GM23338 (cell line): ENCODE data around the gene CABYR.

Source experiments
- CREB1 ChIP-seq: fragments of 250-450 bp; sonication (Bioruptor Pico); IDR thresholded peaks from 2 replicates; pipeline ENCODE4 v1.5.0; 2020; ENCODE audit warnings: low read depth, mild to moderate bottlenecking, moderate library complexity
- EZH2 ChIP-seq: fragments of 200-600 bp; sonication (generic); IDR thresholded peaks from one replicate; pipeline ENCODE4 v1.8.0; 2017; ENCODE audit warnings: antibody characterized with exemption, mild to moderate bottlenecking, low read depth; ENCODE audit not compliant: unreplicated experiment
- EZH2phosphoT487 ChIP-seq: fragments of 200-600 bp; sonication (generic); IDR thresholded peaks from one replicate; pipeline ENCODE4 v1.8.1; 2018; ENCODE audit warnings: antibody characterized with exemption; ENCODE audit not compliant: unreplicated experiment
- JUNB ChIP-seq: IDR thresholded peaks from one replicate; pipeline ENCODE4 v1.6.1; 2016; ENCODE audit warnings: antibody characterized with exemption; ENCODE audit not compliant: unreplicated experiment
- NANOG ChIP-seq: IDR thresholded peaks from 2 replicates; pipeline ENCODE4 v1.6.1; 2016; ENCODE audit warnings: antibody characterized with exemption, borderline replicate concordance
- POLR2AphosphoS5 ChIP-seq: IDR thresholded peaks from 2 replicates; pipeline ENCODE4 v1.6.1; 2016; ENCODE audit warnings: antibody characterized with exemption, low read depth
- ZNF114 ChIP-seq: fragments of 250-450 bp; sonication (Bioruptor Pico); IDR thresholded peaks from 2 replicates; pipeline ENCODE4 v1.5.0; 2020; ENCODE audit warnings: mild to moderate bottlenecking, moderate library complexity
- TF ChIP-seq, protein P1 (sequence below): IDR thresholded peaks from one replicate; pipeline ENCODE4 v1.6.1; 2018; ENCODE audit warnings: antibody characterized with exemption; ENCODE audit not compliant: unreplicated experiment
- TF ChIP-seq, protein P2 (sequence below), 2 experiments: fragments of 200-600 bp in 1 of 2; sonication (generic) in 1 of 2; conservative IDR thresholded peaks; 2 replicates each; pipeline versions ENCODE4 v1.5.1 to v1.6.1; 2016 to 2017; ENCODE audit warnings: antibody characterized with exemption in 2 of 2, low read depth in 2 of 2, mild to moderate bottlenecking in 2 of 2, moderate library complexity in 1 of 2
- TF ChIP-seq, protein P3 (sequence below): IDR thresholded peaks from 2 replicates; pipeline ENCODE4 v1.6.1; 2016; ENCODE audit warnings: antibody characterized with exemption
- TF ChIP-seq, protein P4 (sequence below): fragments of 250-450 bp; sonication (Bioruptor Pico); IDR thresholded peaks from 2 replicates; pipeline ENCODE4 v1.5.0; 2020; ENCODE audit warnings: mild to moderate bottlenecking, moderate library complexity

DNA sequence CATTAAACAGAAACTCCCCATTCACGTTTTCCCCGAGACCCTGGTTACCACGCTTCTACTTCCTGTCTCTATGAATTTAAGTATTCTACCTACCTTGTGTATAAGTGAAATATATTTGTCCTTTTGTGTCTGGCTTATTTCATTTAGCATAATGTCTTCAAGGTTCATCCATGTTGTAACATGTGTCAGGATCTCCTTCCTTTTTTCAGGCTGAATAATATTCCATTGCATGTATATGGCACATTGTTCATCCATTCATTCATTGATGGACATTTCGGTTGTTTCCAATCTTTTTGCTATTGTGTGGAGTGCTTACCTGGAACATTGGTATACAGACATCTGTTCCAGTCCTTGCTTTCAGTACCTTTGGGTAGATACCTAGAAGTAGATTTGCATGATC is 18.2 kb upstream of the CABYR start:
- TF ChIP-seq POLR2AphosphoS5 (no peak), CREB1 (CRISPR knock-in tag) (no peak), EZH2phosphoT487 (no peak), JUNB (no peak), NANOG (no peak), EZH2 (no peak), ZNF114 (no peak)
- TF ChIP-seq, protein P1, sequence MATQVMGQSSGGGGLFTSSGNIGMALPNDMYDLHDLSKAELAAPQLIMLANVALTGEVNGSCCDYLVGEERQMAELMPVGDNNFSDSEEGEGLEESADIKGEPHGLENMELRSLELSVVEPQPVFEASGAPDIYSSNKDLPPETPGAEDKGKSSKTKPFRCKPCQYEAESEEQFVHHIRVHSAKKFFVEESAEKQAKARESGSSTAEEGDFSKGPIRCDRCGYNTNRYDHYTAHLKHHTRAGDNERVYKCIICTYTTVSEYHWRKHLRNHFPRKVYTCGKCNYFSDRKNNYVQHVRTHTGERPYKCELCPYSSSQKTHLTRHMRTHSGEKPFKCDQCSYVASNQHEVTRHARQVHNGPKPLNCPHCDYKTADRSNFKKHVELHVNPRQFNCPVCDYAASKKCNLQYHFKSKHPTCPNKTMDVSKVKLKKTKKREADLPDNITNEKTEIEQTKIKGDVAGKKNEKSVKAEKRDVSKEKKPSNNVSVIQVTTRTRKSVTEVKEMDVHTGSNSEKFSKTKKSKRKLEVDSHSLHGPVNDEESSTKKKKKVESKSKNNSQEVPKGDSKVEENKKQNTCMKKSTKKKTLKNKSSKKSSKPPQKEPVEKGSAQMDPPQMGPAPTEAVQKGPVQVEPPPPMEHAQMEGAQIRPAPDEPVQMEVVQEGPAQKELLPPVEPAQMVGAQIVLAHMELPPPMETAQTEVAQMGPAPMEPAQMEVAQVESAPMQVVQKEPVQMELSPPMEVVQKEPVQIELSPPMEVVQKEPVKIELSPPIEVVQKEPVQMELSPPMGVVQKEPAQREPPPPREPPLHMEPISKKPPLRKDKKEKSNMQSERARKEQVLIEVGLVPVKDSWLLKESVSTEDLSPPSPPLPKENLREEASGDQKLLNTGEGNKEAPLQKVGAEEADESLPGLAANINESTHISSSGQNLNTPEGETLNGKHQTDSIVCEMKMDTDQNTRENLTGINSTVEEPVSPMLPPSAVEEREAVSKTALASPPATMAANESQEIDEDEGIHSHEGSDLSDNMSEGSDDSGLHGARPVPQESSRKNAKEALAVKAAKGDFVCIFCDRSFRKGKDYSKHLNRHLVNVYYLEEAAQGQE, result no peak
- TF ChIP-seq, protein P2, sequence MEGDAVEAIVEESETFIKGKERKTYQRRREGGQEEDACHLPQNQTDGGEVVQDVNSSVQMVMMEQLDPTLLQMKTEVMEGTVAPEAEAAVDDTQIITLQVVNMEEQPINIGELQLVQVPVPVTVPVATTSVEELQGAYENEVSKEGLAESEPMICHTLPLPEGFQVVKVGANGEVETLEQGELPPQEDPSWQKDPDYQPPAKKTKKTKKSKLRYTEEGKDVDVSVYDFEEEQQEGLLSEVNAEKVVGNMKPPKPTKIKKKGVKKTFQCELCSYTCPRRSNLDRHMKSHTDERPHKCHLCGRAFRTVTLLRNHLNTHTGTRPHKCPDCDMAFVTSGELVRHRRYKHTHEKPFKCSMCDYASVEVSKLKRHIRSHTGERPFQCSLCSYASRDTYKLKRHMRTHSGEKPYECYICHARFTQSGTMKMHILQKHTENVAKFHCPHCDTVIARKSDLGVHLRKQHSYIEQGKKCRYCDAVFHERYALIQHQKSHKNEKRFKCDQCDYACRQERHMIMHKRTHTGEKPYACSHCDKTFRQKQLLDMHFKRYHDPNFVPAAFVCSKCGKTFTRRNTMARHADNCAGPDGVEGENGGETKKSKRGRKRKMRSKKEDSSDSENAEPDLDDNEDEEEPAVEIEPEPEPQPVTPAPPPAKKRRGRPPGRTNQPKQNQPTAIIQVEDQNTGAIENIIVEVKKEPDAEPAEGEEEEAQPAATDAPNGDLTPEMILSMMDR (conservative IDR thresholded peaks at IDR 0.05; ENCODE audit: low read depth in 2 of 2), result no peak
- TF ChIP-seq, protein P3, sequence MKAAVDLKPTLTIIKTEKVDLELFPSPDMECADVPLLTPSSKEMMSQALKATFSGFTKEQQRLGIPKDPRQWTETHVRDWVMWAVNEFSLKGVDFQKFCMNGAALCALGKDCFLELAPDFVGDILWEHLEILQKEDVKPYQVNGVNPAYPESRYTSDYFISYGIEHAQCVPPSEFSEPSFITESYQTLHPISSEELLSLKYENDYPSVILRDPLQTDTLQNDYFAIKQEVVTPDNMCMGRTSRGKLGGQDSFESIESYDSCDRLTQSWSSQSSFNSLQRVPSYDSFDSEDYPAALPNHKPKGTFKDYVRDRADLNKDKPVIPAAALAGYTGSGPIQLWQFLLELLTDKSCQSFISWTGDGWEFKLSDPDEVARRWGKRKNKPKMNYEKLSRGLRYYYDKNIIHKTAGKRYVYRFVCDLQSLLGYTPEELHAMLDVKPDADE, result no peak
- TF ChIP-seq, protein P4, sequence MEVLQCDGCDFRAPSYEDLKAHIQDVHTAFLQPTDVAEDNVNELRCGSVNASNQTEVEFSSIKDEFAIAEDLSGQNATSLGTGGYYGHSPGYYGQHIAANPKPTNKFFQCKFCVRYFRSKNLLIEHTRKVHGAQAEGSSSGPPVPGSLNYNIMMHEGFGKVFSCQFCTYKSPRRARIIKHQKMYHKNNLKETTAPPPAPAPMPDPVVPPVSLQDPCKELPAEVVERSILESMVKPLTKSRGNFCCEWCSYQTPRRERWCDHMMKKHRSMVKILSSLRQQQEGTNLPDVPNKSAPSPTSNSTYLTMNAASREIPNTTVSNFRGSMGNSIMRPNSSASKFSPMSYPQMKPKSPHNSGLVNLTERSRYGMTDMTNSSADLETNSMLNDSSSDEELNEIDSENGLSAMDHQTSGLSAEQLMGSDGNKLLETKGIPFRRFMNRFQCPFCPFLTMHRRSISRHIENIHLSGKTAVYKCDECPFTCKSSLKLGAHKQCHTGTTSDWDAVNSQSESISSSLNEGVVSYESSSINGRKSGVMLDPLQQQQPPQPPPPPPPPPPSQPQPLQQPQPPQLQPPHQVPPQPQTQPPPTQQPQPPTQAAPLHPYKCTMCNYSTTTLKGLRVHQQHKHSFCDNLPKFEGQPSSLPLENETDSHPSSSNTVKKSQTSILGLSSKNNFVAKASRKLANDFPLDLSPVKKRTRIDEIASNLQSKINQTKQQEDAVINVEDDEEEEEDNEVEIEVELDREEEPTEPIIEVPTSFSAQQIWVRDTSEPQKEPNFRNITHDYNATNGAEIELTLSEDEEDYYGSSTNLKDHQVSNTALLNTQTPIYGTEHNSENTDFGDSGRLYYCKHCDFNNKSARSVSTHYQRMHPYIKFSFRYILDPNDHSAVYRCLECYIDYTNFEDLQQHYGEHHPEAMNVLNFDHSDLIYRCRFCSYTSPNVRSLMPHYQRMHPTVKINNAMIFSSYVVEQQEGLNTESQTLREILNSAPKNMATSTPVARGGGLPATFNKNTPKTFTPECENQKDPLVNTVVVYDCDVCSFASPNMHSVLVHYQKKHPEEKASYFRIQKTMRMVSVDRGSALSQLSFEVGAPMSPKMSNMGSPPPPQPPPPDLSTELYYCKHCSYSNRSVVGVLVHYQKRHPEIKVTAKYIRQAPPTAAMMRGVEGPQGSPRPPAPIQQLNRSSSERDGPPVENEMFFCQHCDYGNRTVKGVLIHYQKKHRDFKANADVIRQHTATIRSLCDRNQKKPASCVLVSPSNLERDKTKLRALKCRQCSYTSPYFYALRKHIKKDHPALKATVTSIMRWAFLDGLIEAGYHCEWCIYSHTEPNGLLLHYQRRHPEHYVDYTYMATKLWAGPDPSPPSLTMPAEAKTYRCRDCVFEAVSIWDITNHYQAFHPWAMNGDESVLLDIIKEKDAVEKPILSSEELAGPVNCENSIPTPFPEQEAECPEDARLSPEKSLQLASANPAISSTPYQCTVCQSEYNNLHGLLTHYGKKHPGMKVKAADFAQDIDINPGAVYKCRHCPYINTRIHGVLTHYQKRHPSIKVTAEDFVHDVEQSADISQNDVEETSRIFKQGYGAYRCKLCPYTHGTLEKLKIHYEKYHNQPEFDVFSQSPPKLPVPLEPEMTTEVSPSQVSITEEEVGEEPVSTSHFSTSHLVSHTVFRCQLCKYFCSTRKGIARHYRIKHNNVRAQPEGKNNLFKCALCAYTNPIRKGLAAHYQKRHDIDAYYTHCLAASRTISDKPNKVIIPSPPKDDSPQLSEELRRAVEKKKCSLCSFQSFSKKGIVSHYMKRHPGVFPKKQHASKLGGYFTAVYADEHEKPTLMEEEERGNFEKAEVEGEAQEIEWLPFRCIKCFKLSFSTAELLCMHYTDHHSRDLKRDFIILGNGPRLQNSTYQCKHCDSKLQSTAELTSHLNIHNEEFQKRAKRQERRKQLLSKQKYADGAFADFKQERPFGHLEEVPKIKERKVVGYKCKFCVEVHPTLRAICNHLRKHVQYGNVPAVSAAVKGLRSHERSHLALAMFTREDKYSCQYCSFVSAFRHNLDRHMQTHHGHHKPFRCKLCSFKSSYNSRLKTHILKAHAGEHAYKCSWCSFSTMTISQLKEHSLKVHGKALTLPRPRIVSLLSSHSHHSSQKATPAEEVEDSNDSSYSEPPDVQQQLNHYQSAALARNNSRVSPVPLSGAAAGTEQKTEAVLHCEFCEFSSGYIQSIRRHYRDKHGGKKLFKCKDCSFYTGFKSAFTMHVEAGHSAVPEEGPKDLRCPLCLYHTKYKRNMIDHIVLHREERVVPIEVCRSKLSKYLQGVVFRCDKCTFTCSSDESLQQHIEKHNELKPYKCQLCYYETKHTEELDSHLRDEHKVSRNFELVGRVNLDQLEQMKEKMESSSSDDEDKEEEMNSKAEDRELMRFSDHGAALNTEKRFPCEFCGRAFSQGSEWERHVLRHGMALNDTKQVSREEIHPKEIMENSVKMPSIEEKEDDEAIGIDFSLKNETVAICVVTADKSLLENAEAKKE (CRISPR knock-in tag), result no peak
